IPS-NIHi7 (cell line): ENCODE results near the gene HECTD4.
A peak's percentile ranks its signal among the peaks of the same experiment; 100 is the strongest.
"Not testable (repeated sequence)": the region's sequence is repeated elsewhere in the genome, so short reads cannot be mapped to it uniquely, and the experiment has no call there.

Experiments used
- DNase-seq: peaks from one replicate; pipeline ENCODE4 v3.0.0; 2012; ENCODE audit warnings: mixed read lengths; ENCODE audit errors: extremely low spot score

HECTD4 gene

GRCh38 chr12:112161711-112162110 lies 220.5 kb downstream of the HECTD4 start:
- no peak for DNase-seq

- no peak for DNase-seq
These were observed 221.6 kb downstream of the HECTD4 start for GRCh38 chr12:112160611-112161010.

GRCh38 chr12:112159146-112159541 lies 223.1 kb downstream of the HECTD4 start:
- DNase-seq: no peak

GRCh38 chr12:112158461-112159145 lies 223.6 kb downstream of the HECTD4 start:
- DNase-seq: not testable (repeated sequence)

GRCh38 chr12:112153893-112154219 lies 228.4 kb downstream of the HECTD4 start:
- no peak for DNase-seq

- no peak for DNase-seq
These were observed 228.9 kb downstream of the HECTD4 start for GRCh38 chr12:112153181-112153892.

- no peak for DNase-seq
These were observed 230.3 kb downstream of the HECTD4 start for GRCh38 chr12:112151766-112152541.

GRCh38 chr12:112149596-112149995 lies 232.6 kb downstream of the HECTD4 start:
- no peak for DNase-seq

- DNase-seq: no peak
These were observed 234.2 kb downstream of the HECTD4 start for GRCh38 chr12:112148031-112148513.

- DNase-seq: no peak
These were observed 236.1 kb downstream of the HECTD4 start for GRCh38 chr12:112146123-112146522.

- no peak for DNase-seq
These were observed 241.5 kb downstream of the HECTD4 start for GRCh38 chr12:112140728-112141127.

GRCh38 chr12:112134731-112135130 lies 247.5 kb downstream of the HECTD4 start:
- DNase-seq: no peak

- no peak for DNase-seq
These were observed 248.8 kb downstream of the HECTD4 start for GRCh38 chr12:112133418-112133817.

GRCh38 chr12:112131686-112132085 lies 250.5 kb downstream of the HECTD4 start:
- DNase-seq: no peak

- no peak for DNase-seq
These were observed 251.7 kb downstream of the HECTD4 start for GRCh38 chr12:112130441-112130998.

- no peak for DNase-seq
These were observed 255.3 kb downstream of the HECTD4 start for GRCh38 chr12:112126911-112127310.

- DNase-seq: peak; percentile 19
These were observed 256.2 kb downstream of the HECTD4 start for GRCh38 chr12:112126000-112126438.

- DNase-seq: peak; percentile 100
These were observed 256.8 kb downstream of the HECTD4 start, which contains the start of gene TRAFD1 for GRCh38 chr12:112125250-112125999. Gene TRAFD1, plus strand, starts transcription at chr12:112125560. Its CDS starts 4,963 bp downstream, at chr12:112130523.

GRCh38 chr12:112124918-112125249 lies 257.3 kb downstream of the HECTD4 start:
- no peak for DNase-seq

- DNase-seq: no peak
These were observed 259.2 kb downstream of the HECTD4 start for GRCh38 chr12:112122823-112123690.
